ENCODE measurements around the gene KIAA0753.

KIAA0753 gene

GRCh38 chr17:6555331-6556120 lies 85.0 kb downstream of the KIAA0753 start:
- H3K27ac ChIP-seq: peak overlapping the region; percentile 83

GRCh38 chr17:6554871-6555330 lies 85.6 kb downstream of the KIAA0753 start:
- peak overlapping the region; percentile 83 for H3K27ac ChIP-seq
- no peak for DNase-seq (ENCODE audit: low read depth, low spot score)

More at GRCh38 chr17:6555331-6556120, 85.0 kb downstream of the KIAA0753 start:
- no peak for DNase-seq (ENCODE audit: low read depth, low spot score)

GRCh38 chr17:6554342-6554741 lies 86.2 kb downstream of the KIAA0753 start:
- no peak for DNase-seq (ENCODE audit: low read depth, low spot score)
- peak overlapping the region; percentile 83 for H3K27ac ChIP-seq

GRCh38 chr17:6551869-6552531 lies 88.5 kb downstream of the KIAA0753 start:
- peak; percentile 75 for DNase-seq (ENCODE audit: low read depth, low spot score)
- H3K27ac ChIP-seq: peak overlapping the region; percentile 98

GRCh38 chr17:6551356-6551755 lies 89.2 kb downstream of the KIAA0753 start:
- peak overlapping the region; percentile 98 for H3K27ac ChIP-seq
- no peak for DNase-seq (ENCODE audit: low read depth, low spot score)

GRCh38 chr17:6549384-6550036 lies 91.0 kb downstream of the KIAA0753 start:
- no peak for DNase-seq (ENCODE audit: low read depth, low spot score)
- no peak overlapping the region for H3K27ac ChIP-seq

- peak overlapping the region; percentile 26 for H3K27ac ChIP-seq
- DNase-seq (ENCODE audit: low read depth, low spot score): no peak
Measured at GRCh38 chr17:6548578-6549330, 91.8 kb downstream of the KIAA0753 start.

GRCh38 chr17:6548034-6548433 lies 92.5 kb downstream of the KIAA0753 start:
- no peak overlapping the region for H3K27ac ChIP-seq
- no peak for DNase-seq (ENCODE audit: low read depth, low spot score)

- no peak overlapping the region for H3K27ac ChIP-seq
- no peak for DNase-seq (ENCODE audit: low read depth, low spot score)
Measured at GRCh38 chr17:6547336-6547735, 93.2 kb downstream of the KIAA0753 start.

GRCh38 chr17:6546069-6546718 lies 94.3 kb downstream of the KIAA0753 start:
- DNase-seq (ENCODE audit: low read depth, low spot score): no peak
- H3K27ac ChIP-seq: no peak overlapping the region

- DNase-seq (ENCODE audit: low read depth, low spot score): no peak
- H3K27ac ChIP-seq: no peak overlapping the region
Measured at GRCh38 chr17:6545291-6545690, 95.2 kb downstream of the KIAA0753 start.

GRCh38 chr17:6544011-6544370 lies 96.5 kb downstream of the KIAA0753 start:
- DNase-seq (ENCODE audit: low read depth, low spot score): no peak
- H3K27ac ChIP-seq: no peak overlapping the region

GRCh38 chr17:6543079-6544010 lies 97.2 kb downstream of the KIAA0753 start:
- no peak overlapping the region for H3K27ac ChIP-seq
- DNase-seq (ENCODE audit: low read depth, low spot score): no peak

GRCh38 chr17:6542577-6542976 lies 97.9 kb downstream of the KIAA0753 start:
- DNase-seq (ENCODE audit: low read depth, low spot score): no peak
- H3K27ac ChIP-seq: no peak overlapping the region

- H3K27ac ChIP-seq: no peak overlapping the region
- no peak for DNase-seq (ENCODE audit: low read depth, low spot score)
Measured at GRCh38 chr17:6541886-6542285, 98.6 kb downstream of the KIAA0753 start.

GRCh38 chr17:6539871-6540270 lies 100.6 kb downstream of the KIAA0753 start:
- DNase-seq (ENCODE audit: low read depth, low spot score): no peak
- no peak overlapping the region for H3K27ac ChIP-seq

GRCh38 chr17:6536566-6537065 lies 103.9 kb downstream of the KIAA0753 start:
- DNase-seq (ENCODE audit: low read depth, low spot score): no peak
- H3K27ac ChIP-seq: no peak overlapping the region

GRCh38 chr17:6536053-6536452 lies 104.5 kb downstream of the KIAA0753 start:
- DNase-seq (ENCODE audit: low read depth, low spot score): no peak

More at GRCh38 chr17:6536053-6536452, 104.5 kb downstream of the KIAA0753 start:
- no peak overlapping the region for H3K27ac ChIP-seq

Measured in epithelial cell of prostate (primary cell).